ENCODE results near the gene SORBS1.

The SORBS1 gene

DNA sequence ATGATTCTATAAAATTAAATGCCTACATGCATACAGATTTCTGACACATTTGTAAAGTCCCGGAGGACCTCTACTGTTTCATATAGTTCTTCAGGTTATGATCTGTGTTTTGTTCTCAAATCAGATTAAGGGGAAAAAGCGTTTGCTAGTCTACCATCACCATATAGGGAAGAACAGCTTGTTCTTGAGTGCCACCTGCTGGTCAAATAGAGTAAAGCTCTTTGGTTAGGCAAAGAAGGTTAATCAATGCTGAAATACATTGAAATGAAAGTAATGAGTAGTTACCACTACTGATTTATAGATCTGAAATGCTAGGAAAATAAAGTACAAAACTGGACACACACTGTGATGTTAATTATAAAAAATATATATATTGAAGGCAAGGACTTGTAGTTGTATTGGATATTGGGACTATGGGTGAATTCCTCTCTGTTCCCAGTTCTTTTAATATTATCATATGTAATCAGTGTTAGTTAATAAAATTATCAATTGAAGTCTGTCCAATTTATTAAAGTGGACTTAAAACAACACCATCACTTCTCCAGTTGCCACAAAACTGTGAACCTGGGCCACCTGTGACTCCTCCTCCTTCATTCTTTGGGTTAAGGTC is 197.8 kb downstream of the SORBS1 start:
- H3K9me3 ChIP-seq (ENCODE audit: control insufficient read depth in 1 of 2, low read length in 2 of 2) = no peaks in the 10 kb centered on the region
- no peak overlapping the region for H3K27ac ChIP-seq (ENCODE audit: low read depth, low read length)
- no peaks in the 10 kb centered on the region for H3K36me3 ChIP-seq (ENCODE audit: control insufficient read depth in 1 of 2, insufficient read depth in 2 of 2, low read length in 2 of 2)
- H3K27me3 ChIP-seq (ENCODE audit: control insufficient read depth in 1 of 2, insufficient read depth in 2 of 2, low read length in 2 of 2) = no peaks in the 10 kb centered on the region
- no peak overlapping the region for H3K4me3 ChIP-seq (ENCODE audit: low read depth in 1 of 2, low read length in 2 of 2)
- no peak overlapping the region for H3K9ac ChIP-seq (ENCODE audit: low read depth in 1 of 2, low read length in 2 of 2)
- H3K4me1 ChIP-seq (ENCODE audit: control insufficient read depth in 1 of 2, insufficient read depth in 2 of 2, low read length in 2 of 2) = peaks cover 0 to 3% of the 10 kb centered on the region in 2 donors

DNA sequence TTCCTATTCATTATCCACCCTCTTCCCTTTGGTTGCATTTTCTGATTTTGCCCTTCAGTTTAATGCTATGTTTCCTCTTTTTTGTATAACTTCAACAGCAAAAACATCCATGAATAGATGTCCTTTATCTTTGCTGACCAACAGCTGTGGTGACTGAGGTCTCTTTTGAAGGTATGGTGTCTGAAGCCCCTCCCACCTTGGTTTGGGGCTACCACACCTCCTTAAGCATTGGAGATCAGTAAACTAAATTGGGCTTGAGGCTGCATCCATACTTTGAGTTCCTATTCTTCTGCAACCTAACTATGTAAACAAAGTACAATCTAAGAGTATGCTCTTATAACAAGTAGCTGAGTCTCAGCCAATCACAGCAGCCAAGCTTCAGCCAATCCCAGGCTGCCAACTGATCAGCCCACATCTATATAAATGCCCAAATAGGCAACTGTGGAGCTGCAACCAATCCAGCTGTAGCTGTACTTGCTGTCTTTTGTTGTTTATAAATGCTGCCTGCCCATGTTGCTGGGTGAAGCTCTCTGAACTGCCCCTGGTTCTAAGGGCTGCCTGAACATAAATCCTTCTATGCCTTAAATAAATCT is 201.0 kb downstream of the SORBS1 start:
- H3K9ac ChIP-seq (ENCODE audit: low read depth in 1 of 2, low read length in 2 of 2) = no peak overlapping the region
- H3K4me3 ChIP-seq (ENCODE audit: low read depth in 1 of 2, low read length in 2 of 2) = no peak overlapping the region
- peaks cover 0 to 3% of the 10 kb centered on the region in 2 donors for H3K4me1 ChIP-seq (ENCODE audit: control insufficient read depth in 1 of 2, insufficient read depth in 2 of 2, low read length in 2 of 2)
- no peak overlapping the region for H3K27ac ChIP-seq (ENCODE audit: low read depth, low read length)
- no peaks in the 10 kb centered on the region for H3K27me3 ChIP-seq (ENCODE audit: control insufficient read depth in 1 of 2, insufficient read depth in 2 of 2, low read length in 2 of 2)
- H3K36me3 ChIP-seq (ENCODE audit: control insufficient read depth in 1 of 2, insufficient read depth in 2 of 2, low read length in 2 of 2) = peaks cover 0 to 7% of the 10 kb centered on the region in 2 donors
- no peaks in the 10 kb centered on the region for H3K9me3 ChIP-seq (ENCODE audit: control insufficient read depth in 1 of 2, low read length in 2 of 2)

DNA sequence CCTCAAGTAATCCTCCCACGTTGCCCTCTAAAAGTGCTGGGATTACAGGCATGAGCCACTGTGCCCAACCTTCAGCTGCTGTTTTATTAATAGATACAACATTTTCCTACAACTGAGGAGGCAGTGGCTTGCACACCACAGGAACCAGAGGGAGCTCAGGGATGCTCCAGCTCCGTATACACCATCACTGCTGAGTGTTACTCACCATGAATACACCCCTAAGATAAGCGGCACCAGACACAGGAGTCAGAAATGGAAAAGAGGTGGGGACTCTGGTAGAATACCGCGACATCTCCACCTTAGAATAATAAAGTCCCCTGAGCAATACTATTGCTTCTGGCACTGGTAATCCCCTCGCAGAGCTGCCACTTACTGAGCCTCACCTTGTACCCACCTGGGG is 201.7 kb downstream of the SORBS1 start:
- H3K9ac ChIP-seq (ENCODE audit: low read depth in 1 of 2, low read length in 2 of 2) = no peak overlapping the region
- H3K4me1 ChIP-seq (ENCODE audit: control insufficient read depth in 1 of 2, insufficient read depth in 2 of 2, low read length in 2 of 2) = peaks cover 0 to 3% of the 10 kb centered on the region in 2 donors
- H3K4me3 ChIP-seq (ENCODE audit: low read depth in 1 of 2, low read length in 2 of 2) = no peak overlapping the region
- no peaks in the 10 kb centered on the region for H3K9me3 ChIP-seq (ENCODE audit: control insufficient read depth in 1 of 2, low read length in 2 of 2)
- H3K27me3 ChIP-seq (ENCODE audit: control insufficient read depth in 1 of 2, insufficient read depth in 2 of 2, low read length in 2 of 2) = no peaks in the 10 kb centered on the region
- peaks cover 0 to 7% of the 10 kb centered on the region in 2 donors for H3K36me3 ChIP-seq (ENCODE audit: control insufficient read depth in 1 of 2, insufficient read depth in 2 of 2, low read length in 2 of 2)
- H3K27ac ChIP-seq (ENCODE audit: low read depth, low read length) = no peak overlapping the region

DNA sequence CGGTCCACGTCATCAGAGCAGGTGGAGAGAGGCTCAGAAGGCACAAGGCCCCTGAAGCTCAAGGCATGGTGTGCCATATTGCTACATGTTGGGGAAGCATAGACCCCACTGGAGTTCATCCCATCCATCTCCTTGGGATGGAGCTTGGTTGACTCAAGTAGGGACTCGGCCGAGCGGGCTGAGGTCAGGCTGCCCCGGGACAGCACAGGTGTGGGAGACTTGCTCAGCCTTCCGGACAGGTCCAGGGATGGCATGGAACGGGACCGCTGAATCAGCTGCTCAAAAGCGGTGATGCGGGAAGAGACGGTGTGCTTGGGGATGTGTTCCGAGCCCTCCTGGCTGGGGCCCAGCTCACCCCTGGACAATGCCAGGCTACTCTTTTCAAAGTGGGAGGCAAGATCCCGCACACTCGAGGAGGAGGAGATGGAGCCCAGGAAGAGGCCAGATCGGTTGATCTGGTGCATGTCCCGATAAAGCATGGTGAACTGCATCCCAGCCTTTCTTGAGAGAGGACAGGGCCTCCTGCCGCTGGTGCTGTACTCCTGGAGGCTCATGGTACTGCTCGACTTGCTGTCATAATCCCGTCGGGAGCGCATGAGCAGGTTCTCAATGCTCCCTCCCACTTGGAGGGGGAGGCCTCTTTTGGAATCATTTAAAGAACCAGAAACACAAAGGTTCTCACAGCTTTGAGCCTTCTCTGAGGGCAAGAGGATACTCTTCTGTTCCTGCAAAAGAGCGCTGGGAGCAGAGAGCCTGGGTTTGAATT is 204.8 kb downstream of the SORBS1 start:
- Histone ChIP-seq H3K27me3 (ENCODE audit: control insufficient read depth in 1 of 2, insufficient read depth in 2 of 2, low read length in 2 of 2) (no peaks in the 10 kb centered on the region), H3K4me3 (ENCODE audit: low read depth in 1 of 2, low read length in 2 of 2) (no peak overlapping the region), H3K4me1 (ENCODE audit: control insufficient read depth in 1 of 2, insufficient read depth in 2 of 2, low read length in 2 of 2) (peaks cover 0 to 3% of the 10 kb centered on the region in 2 donors), H3K9ac (ENCODE audit: low read depth in 1 of 2, low read length in 2 of 2) (no peak overlapping the region), H3K27ac (ENCODE audit: low read depth, low read length) (no peak overlapping the region), H3K36me3 (ENCODE audit: control insufficient read depth in 1 of 2, insufficient read depth in 2 of 2, low read length in 2 of 2) (peaks cover 0 to 12% of the 10 kb centered on the region in 2 donors), H3K9me3 (ENCODE audit: control insufficient read depth in 1 of 2, low read length in 2 of 2) (no peaks in the 10 kb centered on the region)

DNA sequence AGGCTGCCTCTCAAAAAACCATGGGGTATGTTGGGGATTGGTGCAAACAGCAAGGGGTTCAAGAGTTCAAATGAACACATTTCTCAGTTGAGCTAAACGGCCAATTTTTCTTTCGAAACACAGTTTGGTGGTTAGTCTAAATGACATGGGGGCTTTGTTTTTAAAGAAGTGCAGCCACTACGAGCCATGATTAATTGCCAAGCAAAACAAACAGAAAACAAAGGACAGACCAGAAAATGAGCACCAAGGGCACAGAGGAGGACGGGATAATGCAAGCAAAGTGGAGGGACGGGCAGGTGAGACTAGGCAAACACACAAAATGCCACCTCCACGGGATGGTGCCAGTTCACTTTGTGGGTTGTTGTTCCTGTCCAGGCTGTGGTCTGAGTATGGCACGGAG is 205.9 kb downstream of the SORBS1 start:
- H3K4me1 ChIP-seq (ENCODE audit: control insufficient read depth in 1 of 2, insufficient read depth in 2 of 2, low read length in 2 of 2) = peaks cover 0 to 3% of the 10 kb centered on the region in 2 donors
- no peak overlapping the region for H3K27ac ChIP-seq (ENCODE audit: low read depth, low read length)
- H3K4me3 ChIP-seq (ENCODE audit: low read depth in 1 of 2, low read length in 2 of 2) = no peak overlapping the region
- peaks cover 0 to 16% of the 10 kb centered on the region in 2 donors for H3K36me3 ChIP-seq (ENCODE audit: control insufficient read depth in 1 of 2, insufficient read depth in 2 of 2, low read length in 2 of 2)
- H3K27me3 ChIP-seq (ENCODE audit: control insufficient read depth in 1 of 2, insufficient read depth in 2 of 2, low read length in 2 of 2) = no peaks in the 10 kb centered on the region
- H3K9me3 ChIP-seq (ENCODE audit: control insufficient read depth in 1 of 2, low read length in 2 of 2) = no peaks in the 10 kb centered on the region
- H3K9ac ChIP-seq (ENCODE audit: low read depth in 1 of 2, low read length in 2 of 2) = no peak overlapping the region

DNA sequence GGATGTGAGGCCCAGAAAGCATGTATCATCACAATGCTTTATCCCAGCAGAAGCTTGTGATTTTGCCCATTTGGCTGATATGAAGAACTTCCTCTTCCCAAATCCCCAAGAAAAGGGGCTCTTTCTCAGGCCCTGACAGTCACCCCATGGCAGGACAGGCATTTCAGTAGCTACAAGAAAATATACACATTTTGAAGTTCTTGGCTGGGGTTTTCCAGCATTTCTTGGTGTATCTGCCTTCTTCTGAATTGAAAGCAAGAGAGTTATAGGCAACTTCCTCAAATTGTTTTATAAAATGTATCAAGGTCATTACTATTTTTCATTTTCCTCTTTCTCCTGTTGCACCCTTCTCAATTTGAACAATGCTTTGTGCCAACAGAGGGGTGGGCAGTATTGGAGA is 207.1 kb downstream of the SORBS1 start:
- H3K27me3 ChIP-seq (ENCODE audit: control insufficient read depth in 1 of 2, insufficient read depth in 2 of 2, low read length in 2 of 2) = no peaks in the 10 kb centered on the region
- no peak overlapping the region for H3K9ac ChIP-seq (ENCODE audit: low read depth in 1 of 2, low read length in 2 of 2)
- H3K27ac ChIP-seq (ENCODE audit: low read depth, low read length) = no peak overlapping the region
- peaks cover 0 to 16% of the 10 kb centered on the region in 2 donors for H3K36me3 ChIP-seq (ENCODE audit: control insufficient read depth in 1 of 2, insufficient read depth in 2 of 2, low read length in 2 of 2)
- H3K4me1 ChIP-seq (ENCODE audit: control insufficient read depth in 1 of 2, insufficient read depth in 2 of 2, low read length in 2 of 2) = peaks cover 0 to 3% of the 10 kb centered on the region in 2 donors
- no peak overlapping the region for H3K4me3 ChIP-seq (ENCODE audit: low read depth in 1 of 2, low read length in 2 of 2)
- H3K9me3 ChIP-seq (ENCODE audit: control insufficient read depth in 1 of 2, low read length in 2 of 2) = no peaks in the 10 kb centered on the region

DNA sequence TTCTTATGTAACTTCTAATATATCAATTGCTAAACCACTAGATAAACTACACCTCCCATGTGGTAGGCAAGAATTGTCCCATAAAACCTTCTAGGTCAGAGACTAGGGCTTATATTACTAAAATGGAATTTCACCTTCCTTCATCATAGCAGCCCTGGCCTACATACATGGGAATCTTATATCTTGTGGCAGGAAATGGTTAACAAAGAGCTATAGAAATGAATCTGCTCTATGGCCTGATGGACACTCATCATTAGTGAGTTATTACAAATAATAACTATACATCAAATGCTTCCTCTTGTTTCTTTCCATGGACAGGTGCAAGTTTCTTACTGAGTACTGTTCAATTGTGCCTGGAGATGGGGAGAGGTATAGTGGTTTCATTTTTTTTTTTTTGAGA is 208.0 kb downstream of the SORBS1 start:
- Histone ChIP-seq H3K9ac (ENCODE audit: low read depth in 1 of 2, low read length in 2 of 2) (no peak overlapping the region), H3K9me3 (ENCODE audit: control insufficient read depth in 1 of 2, low read length in 2 of 2) (no peaks in the 10 kb centered on the region), H3K27ac (ENCODE audit: low read depth, low read length) (no peak overlapping the region), H3K27me3 (ENCODE audit: control insufficient read depth in 1 of 2, insufficient read depth in 2 of 2, low read length in 2 of 2) (no peaks in the 10 kb centered on the region), H3K4me1 (ENCODE audit: control insufficient read depth in 1 of 2, insufficient read depth in 2 of 2, low read length in 2 of 2) (peaks cover 0 to 3% of the 10 kb centered on the region in 2 donors), H3K36me3 (ENCODE audit: control insufficient read depth in 1 of 2, insufficient read depth in 2 of 2, low read length in 2 of 2) (peaks cover 0 to 16% of the 10 kb centered on the region in 2 donors), H3K4me3 (ENCODE audit: low read depth in 1 of 2, low read length in 2 of 2) (no peak overlapping the region)

DNA sequence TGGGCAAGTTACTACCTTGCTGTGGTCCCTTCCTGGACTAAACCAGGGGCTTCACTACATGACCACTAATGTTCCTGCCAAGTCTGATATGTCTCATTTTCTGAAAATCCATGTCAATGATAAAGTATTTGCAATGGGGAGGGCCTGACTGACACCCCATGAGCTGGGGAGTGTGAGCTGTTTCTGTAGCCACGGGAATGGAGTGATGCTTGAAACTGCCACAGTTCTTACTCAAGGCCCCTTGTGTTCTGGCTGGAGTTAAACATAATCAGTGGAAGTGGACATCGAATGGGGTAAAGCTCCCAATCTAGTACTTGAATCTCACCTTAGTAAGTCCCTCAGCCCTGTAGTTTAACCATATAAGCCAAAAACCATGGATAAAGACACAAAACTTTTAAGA is 208.5 kb downstream of the SORBS1 start:
- H3K4me1 ChIP-seq (ENCODE audit: control insufficient read depth in 1 of 2, insufficient read depth in 2 of 2, low read length in 2 of 2) = peaks cover 0 to 3% of the 10 kb centered on the region in 2 donors

DNA sequence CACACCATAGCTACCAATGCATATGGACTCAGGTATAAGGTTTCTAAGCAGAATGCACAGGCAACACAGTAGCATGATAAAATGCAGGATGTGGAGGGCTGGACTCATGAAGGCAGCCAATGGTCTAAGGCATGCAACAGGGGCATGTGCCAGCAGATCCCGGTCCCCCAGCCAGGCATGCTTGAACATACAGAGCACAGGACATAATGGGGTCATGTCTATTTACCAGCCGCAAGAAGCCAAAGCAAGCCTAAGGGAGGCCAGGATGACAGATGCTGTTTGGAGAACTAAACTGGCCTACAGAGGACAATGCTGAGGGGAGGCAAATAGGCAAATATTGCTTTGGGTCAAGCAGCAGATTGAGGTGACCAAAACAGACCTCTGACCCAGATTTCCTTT is 210.3 kb downstream of the SORBS1 start:
- Histone ChIP-seq H3K4me3 (ENCODE audit: low read depth in 1 of 2, low read length in 2 of 2) (no peak overlapping the region), H3K9ac (ENCODE audit: low read depth in 1 of 2, low read length in 2 of 2) (no peak overlapping the region), H3K4me1 (ENCODE audit: control insufficient read depth in 1 of 2, insufficient read depth in 2 of 2, low read length in 2 of 2) (peaks cover 0 to 3% of the 10 kb centered on the region in 2 donors), H3K27ac (ENCODE audit: low read depth, low read length) (no peak overlapping the region), H3K27me3 (ENCODE audit: control insufficient read depth in 1 of 2, insufficient read depth in 2 of 2, low read length in 2 of 2) (no peaks in the 10 kb centered on the region), H3K9me3 (ENCODE audit: control insufficient read depth in 1 of 2, low read length in 2 of 2) (no peaks in the 10 kb centered on the region), H3K36me3 (ENCODE audit: control insufficient read depth in 1 of 2, insufficient read depth in 2 of 2, low read length in 2 of 2) (peaks cover 0 to 12% of the 10 kb centered on the region in 2 donors)

More for the DNA sequence above, 208.5 kb downstream of the SORBS1 start:
- Histone ChIP-seq H3K9me3 (ENCODE audit: control insufficient read depth in 1 of 2, low read length in 2 of 2) (no peaks in the 10 kb centered on the region), H3K27me3 (ENCODE audit: control insufficient read depth in 1 of 2, insufficient read depth in 2 of 2, low read length in 2 of 2) (no peaks in the 10 kb centered on the region), H3K27ac (ENCODE audit: low read depth, low read length) (no peak overlapping the region), H3K4me3 (ENCODE audit: low read depth in 1 of 2, low read length in 2 of 2) (no peak overlapping the region), H3K36me3 (ENCODE audit: control insufficient read depth in 1 of 2, insufficient read depth in 2 of 2, low read length in 2 of 2) (peaks cover 0 to 16% of the 10 kb centered on the region in 2 donors), H3K9ac (ENCODE audit: low read depth in 1 of 2, low read length in 2 of 2) (no peak overlapping the region)

DNA sequence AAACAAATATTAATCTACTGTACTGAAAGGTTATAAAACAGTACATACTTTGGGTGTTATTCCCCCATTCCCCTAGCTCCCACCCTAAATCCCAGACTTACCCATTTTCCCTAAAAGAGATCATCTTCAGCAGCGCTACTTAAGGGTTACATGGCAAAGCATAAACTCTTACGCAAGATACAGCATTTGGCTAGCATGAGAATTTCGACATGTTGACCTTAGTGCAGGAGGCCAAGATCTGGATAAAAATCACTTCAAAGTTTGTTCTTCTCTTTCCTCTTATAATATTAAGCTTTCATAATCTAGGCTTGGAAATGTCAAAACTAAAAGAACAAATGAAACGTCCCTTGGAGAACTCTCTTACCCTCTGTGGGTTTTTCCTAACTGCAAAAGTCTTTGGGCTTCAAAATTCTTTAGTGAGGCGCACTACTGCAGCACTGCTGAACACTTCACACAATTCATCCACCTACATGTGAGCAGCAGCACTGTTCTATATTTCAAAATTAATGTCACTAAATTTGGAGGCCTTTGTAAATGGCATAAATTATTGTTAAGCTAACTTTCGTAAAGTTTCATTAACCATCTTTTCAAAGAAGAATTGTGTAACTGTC is 210.8 kb downstream of the SORBS1 start:
- peaks cover 0 to 3% of the 10 kb centered on the region in 2 donors for H3K4me1 ChIP-seq (ENCODE audit: control insufficient read depth in 1 of 2, insufficient read depth in 2 of 2, low read length in 2 of 2)
- H3K27me3 ChIP-seq (ENCODE audit: control insufficient read depth in 1 of 2, insufficient read depth in 2 of 2, low read length in 2 of 2) = no peaks in the 10 kb centered on the region
- no peak overlapping the region for H3K9ac ChIP-seq (ENCODE audit: low read depth in 1 of 2, low read length in 2 of 2)
- no peak overlapping the region for H3K4me3 ChIP-seq (ENCODE audit: low read depth in 1 of 2, low read length in 2 of 2)
- peaks cover 0 to 10% of the 10 kb centered on the region in 2 donors for H3K36me3 ChIP-seq (ENCODE audit: control insufficient read depth in 1 of 2, insufficient read depth in 2 of 2, low read length in 2 of 2)
- H3K27ac ChIP-seq (ENCODE audit: low read depth, low read length) = no peak overlapping the region
- no peaks in the 10 kb centered on the region for H3K9me3 ChIP-seq (ENCODE audit: control insufficient read depth in 1 of 2, low read length in 2 of 2)
